Cerebellar nuclear complex (tissue), 1 donor: Measurements from ENCODE around the gene ATG7.

Experiments used
- DNase-seq, 2 experiments: peaks; one replicate each; lab custom pipeline; 2025; lab: John Stamatoyannopoulos, UW

ATG7 gene

GRCh38 chr3:11554666-11555065 lies 282.5 kb downstream of the ATG7 start:
- no peak for DNase-seq

DNA sequence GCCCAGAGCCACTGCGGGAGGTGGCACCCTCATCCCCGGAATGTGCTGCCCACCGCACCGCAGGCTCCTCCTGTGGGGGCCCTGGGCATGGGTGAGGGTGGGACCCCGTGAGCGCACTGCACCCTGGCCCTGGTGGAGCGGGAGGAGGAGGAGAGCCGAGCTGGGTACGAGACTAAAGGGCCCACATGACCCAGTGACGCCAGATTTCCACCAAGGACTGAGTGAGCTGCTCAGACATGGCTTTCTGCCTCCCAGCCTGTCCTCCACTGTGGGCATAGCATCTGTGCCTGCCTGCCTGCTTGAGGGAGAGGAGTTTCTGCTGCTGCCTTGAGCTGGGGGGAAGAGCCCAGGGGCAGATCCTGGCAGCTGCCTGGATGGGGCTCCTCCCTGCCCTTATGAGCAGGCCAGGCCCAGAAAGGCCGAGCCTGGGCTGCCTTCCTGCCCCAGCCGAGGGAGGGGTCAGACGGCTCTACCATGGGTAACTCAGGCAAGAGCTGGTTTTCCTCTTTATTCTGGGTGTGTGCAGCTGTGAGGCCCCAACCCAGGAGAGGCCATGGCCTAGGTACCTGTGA lies 283.1 kb downstream of the ATG7 start:
- DNase-seq: no peak

GRCh38 chr3:11555881-11556633 lies 283.9 kb downstream of the ATG7 start:
- DNase-seq: no peak

DNA sequence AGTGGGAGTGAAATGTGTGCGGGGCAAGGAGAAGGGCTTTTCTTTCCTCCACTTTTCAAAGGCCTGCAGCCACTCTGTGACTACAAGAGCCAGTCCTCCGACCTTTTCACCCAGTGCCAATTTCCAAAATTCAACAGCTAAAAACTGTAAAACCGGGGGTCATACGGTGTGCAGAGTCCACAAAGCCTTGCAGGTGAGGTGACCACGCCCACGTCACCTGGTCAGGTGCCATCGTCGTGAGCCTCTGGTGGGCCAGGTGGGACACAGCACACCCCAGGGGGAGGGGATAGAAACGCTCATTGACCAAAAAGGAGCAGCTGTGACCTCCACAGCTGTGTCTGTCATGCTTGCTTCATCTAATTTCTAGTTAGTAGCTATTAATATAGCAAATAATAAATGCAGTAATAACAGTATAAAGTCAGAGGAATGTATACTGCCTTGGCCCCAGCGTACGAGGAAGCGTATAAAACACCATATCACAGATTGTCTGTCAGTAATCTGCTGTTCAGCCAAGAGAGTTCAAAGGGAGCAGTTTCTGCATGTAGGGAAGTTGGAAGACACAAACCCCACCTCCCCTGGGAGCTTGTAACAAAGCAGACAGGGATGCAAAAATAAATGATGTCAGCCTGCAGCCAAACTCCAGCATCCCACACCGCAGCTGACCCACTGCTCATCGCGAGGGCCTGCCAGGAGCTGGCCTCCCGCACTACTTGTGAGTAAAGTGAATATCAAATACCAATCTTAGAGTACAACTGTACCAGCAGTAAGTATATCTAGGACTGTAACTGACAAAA lies 284.9 kb downstream of the ATG7 start:
- DNase-seq: no peak

DNA sequence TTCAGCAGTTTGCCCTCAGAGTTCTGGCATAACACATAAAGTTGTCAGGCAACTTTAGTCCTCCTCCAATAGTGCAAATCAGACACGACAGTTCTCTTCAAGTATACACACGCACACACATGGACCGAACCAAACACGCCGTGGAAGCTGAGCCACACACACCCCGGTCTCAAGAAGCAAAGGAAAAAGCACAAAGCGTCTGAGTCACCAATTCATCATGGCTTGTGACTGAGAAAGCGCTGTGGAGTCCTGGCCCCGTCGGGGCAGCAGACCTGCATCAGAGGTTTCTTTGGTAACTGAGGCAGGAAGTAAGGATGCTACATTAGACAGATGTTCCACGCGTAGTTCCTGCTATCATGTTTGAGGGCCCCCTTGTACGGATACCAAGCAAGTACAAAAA lies 285.8 kb downstream of the ATG7 start:
- DNase-seq: no peak

DNA sequence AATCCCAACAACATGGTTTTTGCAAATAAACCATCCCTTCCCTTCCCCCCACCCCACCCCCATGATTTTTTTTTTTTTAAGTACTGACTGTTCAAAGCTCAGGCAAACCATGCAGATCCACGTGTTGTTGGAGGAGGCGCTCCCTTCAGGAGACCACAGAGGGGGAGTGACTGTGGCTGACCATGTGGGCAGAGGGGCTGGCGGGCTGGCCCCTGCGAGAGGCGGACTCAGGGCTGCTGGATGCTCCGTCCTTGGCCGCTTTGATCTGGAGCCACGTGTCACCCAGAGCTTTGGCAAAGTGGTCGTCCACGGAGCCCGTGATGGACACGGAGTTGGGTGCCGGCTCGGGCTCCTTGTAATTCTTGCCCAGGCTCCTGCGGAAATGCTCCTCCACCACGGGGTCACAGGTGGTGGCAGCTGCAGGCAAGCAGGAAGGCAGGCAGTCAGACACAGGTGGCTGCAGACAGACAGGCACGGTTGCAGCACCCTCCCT lies 286.3 kb downstream of the ATG7 start:
- DNase-seq: no peak

- no peak for DNase-seq
Observed at GRCh38 chr3:11558918-11559815, 287.0 kb downstream of the ATG7 start.

DNA sequence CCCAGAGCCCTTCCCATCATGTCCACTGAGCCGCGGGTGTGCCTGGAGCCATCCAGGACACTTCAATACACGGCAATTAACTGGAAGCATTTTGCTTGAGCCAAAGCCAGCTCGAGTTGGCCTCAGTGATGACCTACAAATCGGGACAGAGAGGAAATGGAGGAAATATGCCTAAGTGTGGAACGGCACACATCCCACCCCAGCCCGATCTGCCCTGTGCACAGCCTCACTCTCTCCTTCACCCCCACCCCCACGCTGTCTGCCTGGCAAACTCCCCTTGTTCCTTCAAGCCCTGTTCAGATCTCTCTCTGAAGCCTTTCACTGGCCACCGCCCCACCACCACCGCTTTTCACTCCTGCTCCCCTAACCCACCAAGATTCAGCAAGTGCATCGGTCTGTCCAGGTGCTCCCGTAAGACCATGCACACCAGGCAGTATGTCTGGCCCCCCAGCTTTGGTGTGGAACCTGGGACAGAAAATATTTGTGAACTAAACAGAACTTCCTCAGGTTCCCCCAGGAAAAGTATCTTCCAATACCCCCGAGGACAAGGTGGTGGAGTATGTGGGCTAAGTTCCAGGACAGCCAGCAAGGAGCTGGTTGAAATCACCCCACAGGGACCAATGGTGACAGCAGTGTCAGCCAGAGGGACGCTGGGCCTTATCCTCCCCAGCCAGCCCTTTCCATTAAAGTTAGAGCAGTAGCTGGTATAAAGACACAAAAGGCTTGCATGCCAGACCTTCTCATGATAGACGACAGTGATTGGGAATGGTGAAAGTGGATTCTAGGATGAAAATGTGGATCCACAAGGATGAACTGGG lies 287.8 kb downstream of the ATG7 start:
- no peak for DNase-seq

GRCh38 chr3:11560746-11561145 lies 288.5 kb downstream of the ATG7 start:
- no peak for DNase-seq

- DNase-seq: no peak
Observed at GRCh38 chr3:11562277-11562881, 290.2 kb downstream of the ATG7 start.

- DNase-seq: no peak
Observed at GRCh38 chr3:11563159-11563864, 291.1 kb downstream of the ATG7 start.

- no peak for DNase-seq
Observed at GRCh38 chr3:11563865-11564185, 291.6 kb downstream of the ATG7 start.

DNA sequence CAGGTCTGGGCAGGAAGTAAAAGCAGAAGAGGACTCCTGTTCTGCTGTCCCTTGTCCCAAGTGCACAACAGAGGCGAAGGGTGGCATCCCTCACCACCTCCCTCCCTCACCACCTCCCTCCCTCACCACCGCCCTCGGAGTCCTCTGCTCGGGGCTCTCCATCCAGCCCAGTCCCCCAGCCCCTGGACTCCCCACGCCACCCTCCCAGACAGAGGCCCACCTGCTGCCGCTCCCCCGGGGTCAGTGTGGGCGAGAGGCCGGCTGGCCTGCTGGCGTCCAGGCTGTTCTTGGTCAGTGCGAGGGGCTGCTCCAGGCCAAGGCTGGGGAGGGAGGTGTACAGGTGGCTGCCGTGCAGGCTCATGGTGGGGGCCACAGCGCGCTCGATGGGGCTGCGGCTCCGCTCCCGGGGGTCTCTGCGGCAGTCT lies 292.4 kb downstream of the ATG7 start:
- DNase-seq: no peak

- no peak for DNase-seq
Observed at GRCh38 chr3:11565072-11565471, 292.9 kb downstream of the ATG7 start.

DNA sequence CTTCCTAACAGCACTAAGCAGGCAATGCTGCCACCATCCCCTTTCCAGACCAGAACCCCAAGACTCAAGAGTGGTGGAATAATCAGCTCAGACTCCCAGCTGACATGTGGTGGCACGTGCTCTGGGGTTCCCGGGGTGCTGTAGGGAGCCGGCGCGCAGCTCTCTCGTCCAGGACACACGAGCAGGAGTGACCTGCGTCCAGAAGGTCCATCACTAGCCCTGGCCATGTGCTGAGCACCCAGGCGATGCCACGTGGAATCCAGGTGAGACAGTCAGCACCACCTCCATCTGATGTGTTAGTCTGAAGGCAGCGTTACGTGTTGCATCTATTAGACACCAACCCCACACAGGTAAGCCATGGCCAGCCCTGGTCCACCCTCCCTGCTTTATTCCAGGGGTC lies 293.3 kb downstream of the ATG7 start:
- DNase-seq: no peak

- DNase-seq: no peak
Observed at GRCh38 chr3:11565932-11566331, 293.7 kb downstream of the ATG7 start.

DNA sequence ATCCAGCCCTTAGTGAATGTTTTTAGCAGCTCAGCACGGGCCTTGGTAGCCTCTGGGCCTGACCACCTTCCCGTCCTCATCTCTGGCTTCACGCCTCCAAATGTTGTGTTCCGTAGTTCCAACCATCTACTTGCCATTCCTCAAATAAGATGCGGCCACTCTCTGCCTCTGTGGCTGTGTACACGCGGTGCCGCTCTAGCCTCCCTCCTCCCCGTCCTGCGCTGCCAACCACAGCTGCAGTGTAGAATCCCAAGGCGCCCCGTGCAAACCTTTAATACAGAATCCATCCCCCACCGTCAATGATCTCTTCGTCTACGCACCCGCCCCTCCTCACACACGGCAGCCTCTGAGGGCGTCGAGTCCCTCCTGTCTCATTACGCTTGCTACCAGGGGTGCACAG lies 294.3 kb downstream of the ATG7 start:
- no peak for DNase-seq

GRCh38 chr3:11566916-11567315 lies 294.7 kb downstream of the ATG7 start:
- no peak for DNase-seq

DNA sequence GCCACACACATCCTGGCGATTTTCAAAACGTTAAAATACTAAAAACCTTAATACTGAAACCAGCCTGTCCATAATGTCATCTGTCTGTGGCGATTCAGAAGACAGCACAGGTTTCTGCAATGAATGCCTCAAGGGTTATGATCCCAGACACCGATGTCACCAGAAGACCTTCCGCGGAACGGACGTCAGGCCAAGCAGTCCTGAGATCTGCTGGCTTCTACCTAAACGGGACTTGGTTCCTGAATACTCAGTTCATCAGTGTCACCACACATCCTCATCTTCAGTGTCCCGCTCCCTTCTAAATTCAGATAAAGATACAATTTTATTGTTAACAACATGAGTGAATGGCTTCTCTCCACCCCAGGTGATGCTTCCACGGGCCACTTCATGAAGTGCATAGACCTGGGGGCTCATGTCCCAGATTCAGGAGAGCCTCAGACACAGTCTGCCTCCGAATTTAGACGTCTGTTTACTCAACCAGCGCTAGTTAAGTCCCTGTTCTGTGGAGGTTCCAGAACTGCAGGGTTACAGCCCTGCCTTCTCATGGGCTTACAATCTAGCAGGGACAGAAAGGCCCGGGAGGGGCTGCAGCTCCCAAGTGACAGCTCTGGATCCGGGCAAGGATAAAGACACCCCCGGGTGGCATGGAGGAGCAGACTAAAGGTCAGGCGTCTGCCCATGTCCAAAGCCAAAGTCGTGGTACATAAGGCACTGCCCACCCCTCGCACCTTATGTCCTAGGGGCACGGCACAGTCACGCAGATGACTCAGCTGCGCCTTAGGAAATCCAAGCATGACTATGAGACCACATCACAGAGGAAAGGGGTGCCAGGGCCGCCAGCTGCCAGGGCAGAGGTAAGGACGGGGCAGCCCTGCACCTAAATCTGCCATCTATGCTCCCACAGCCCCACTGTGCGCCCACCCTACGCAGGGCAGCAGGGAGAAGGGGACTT lies 295.6 kb downstream of the ATG7 start:
- DNase-seq: no peak
